Endothelial cell of umbilical vein (primary cell): ENCODE data around the gene GALNT3. TPM values are rescaled to one million over a fixed set of nuclear protein-coding genes. Genes with fewer than 3 reads are reported as not detected.

ENCODE experiments used
- BruUV-seq: library from RNA; stranded (reverse); fragments of 400-500 nt; replicated peaks from 2 replicates; lab custom pipeline; 2021; lab: Mats Ljungman, UMichigan
- CTCF ChIA-PET: fragments of 300-600, 350-600 bp; sonication (Branson Sonifier 250); formaldehyde crosslinking; loops from one replicate; lab custom pipeline; 2021; ENCODE audit warnings: antibody characterized with exemption, inconsistent platforms; lab: Charles Lee
- POLR2A ChIA-PET: fragments of 300-600, 350-600 bp; sonication (Branson Sonifier 250); formaldehyde crosslinking; loops from one replicate; lab custom pipeline; 2021; ENCODE audit warnings: antibody characterized with exemption, inconsistent platforms; lab: Charles Lee
- DNase-seq: peaks from one replicate; pipeline ENCODE4 v3.0.0-alpha.2; 2011; ENCODE audit warnings: low read depth, low spot score
- FAIRE-seq: peaks from 2 replicates; lab custom pipeline; 2011; peaks lifted over from hg19 to GRCh38; lab: Jason Lieb, UNC
- H2AFZ ChIP-seq: 2 replicates; pipeline ENCODE4 v1.6.0; 2012; ENCODE audit warnings: low read depth, low read length, control low read depth, inconsistent platforms
- H3K27ac ChIP-seq: 2 replicates; pipeline ENCODE4 v1.5.1; 2011; ENCODE audit warnings: low read depth, mild to moderate bottlenecking, control low read depth, low read length, moderate library complexity; ENCODE audit not compliant: insufficient read depth
- H3K27me3 ChIP-seq, 2 experiments: 2 replicates each; pipeline versions ENCODE4 v1.6.0 to v1.6.1; 2011; ENCODE audit warnings: low read length in 2 of 2, mixed read lengths in 1 of 2; ENCODE audit not compliant: control insufficient read depth in 2 of 2, insufficient read depth in 2 of 2
- H3K36me3 ChIP-seq, 2 experiments: 2 replicates in 1 of 2; 3 replicates in 1 of 2; pipeline ENCODE4 v1.5.1; 2011; ENCODE audit warnings: low read length in 2 of 2, mild to moderate bottlenecking in 1 of 2, moderate library complexity in 1 of 2; ENCODE audit not compliant: control insufficient read depth in 2 of 2, insufficient read depth in 2 of 2; ENCODE audit errors: extremely low read depth in 1 of 2
- H3K4me1 ChIP-seq: 3 replicates; pipeline ENCODE4 v1.5.1; 2011; ENCODE audit warnings: mild to moderate bottlenecking, low read length; ENCODE audit not compliant: control insufficient read depth, insufficient read depth; ENCODE audit errors: extremely low read depth
- H3K4me2 ChIP-seq: 2 replicates; pipeline ENCODE4 v1.6.1; 2011; ENCODE audit warnings: low read length, control low read depth, mixed read lengths; ENCODE audit not compliant: insufficient read depth
- H3K4me3 ChIP-seq, 3 experiments: fragments of 200-600 bp in 1 of 3; sonication (generic), shearing (Covaris generic) in 1 of 3; replicated peaks in 1 of 3; 2 replicates each; pipeline ENCODE4 v1.5.1; 2011 to 2016; ENCODE audit warnings: control low read depth in 3 of 3, low read length in 3 of 3, mild to moderate bottlenecking in 2 of 3, inconsistent platforms in 1 of 3, low read depth in 1 of 3, moderate library complexity in 1 of 3; ENCODE audit not compliant: insufficient read depth in 1 of 3
- H3K79me2 ChIP-seq: 2 replicates; pipeline ENCODE4 v1.6.0; 2012; ENCODE audit warnings: low read length, inconsistent platforms; ENCODE audit not compliant: control insufficient read depth, insufficient read depth
- H3K9ac ChIP-seq: replicated peaks from 2 replicates; pipeline ENCODE3; 2011; ENCODE audit warnings: low read length, control low read depth; ENCODE audit not compliant: insufficient read depth; ENCODE audit errors: extremely low read depth
- H3K9me1 ChIP-seq: replicated peaks from 3 replicates; pipeline ENCODE4 v1.6.0; 2011; ENCODE audit warnings: mild to moderate bottlenecking, low read length; ENCODE audit not compliant: control insufficient read depth, insufficient read depth; ENCODE audit errors: extremely low read depth
- H3K9me3 ChIP-seq: replicated peaks from 2 replicates; pipeline ENCODE4 v1.5.1; 2012; ENCODE audit warnings: low read length, inconsistent platforms; ENCODE audit not compliant: control insufficient read depth, insufficient read depth
- H4K20me1 ChIP-seq: replicated peaks from 2 replicates; pipeline ENCODE3; 2011; ENCODE audit warnings: mild to moderate bottlenecking, low read length; ENCODE audit not compliant: control insufficient read depth, insufficient read depth; ENCODE audit errors: extremely low read depth
- EZH2 ChIP-seq: IDR thresholded peaks from 2 replicates; pipeline ENCODE4 v1.6.1; 2012; ENCODE audit warnings: borderline replicate concordance, low read depth, mild to moderate bottlenecking, moderate library complexity, low read length, inconsistent platforms; ENCODE audit not compliant: severe bottlenecking
- FOS ChIP-seq: IDR thresholded peaks from 2 replicates; pipeline ENCODE4 v1.6.1; 2011; ENCODE audit warnings: mild to moderate bottlenecking, low read length, moderate library complexity, borderline replicate concordance; ENCODE audit not compliant: insufficient read depth
- GATA2 ChIP-seq: IDR thresholded peaks from 2 replicates; pipeline ENCODE4 v1.7.0; 2011; ENCODE audit warnings: low read depth, mild to moderate bottlenecking, moderate library complexity, mixed read lengths, low read length; ENCODE audit not compliant: insufficient read length, insufficient read depth
- JUN ChIP-seq: IDR thresholded peaks from 2 replicates; pipeline ENCODE4 v1.6.1; 2011; ENCODE audit warnings: borderline replicate concordance, low read depth; ENCODE audit not compliant: insufficient read length, insufficient read depth
- MAX ChIP-seq: IDR thresholded peaks from 2 replicates; pipeline ENCODE4 v1.6.1; 2011; ENCODE audit not compliant: insufficient read depth, insufficient read length
- MYC ChIP-seq: IDR thresholded peaks from one replicate; pipeline ENCODE4 v1.6.1; 2011; ENCODE audit warnings: mild to moderate bottlenecking, low read depth, low read length
- POLR2A ChIP-seq: IDR thresholded peaks from 2 replicates; pipeline ENCODE4 v1.6.1; 2012; ENCODE audit warnings: low read depth, mild to moderate bottlenecking, control low read depth, low read length
- dilution Hi-C: fragments of 300-500 bp; cut with MboI; formaldehyde crosslinking; loops from one replicate; pipeline ENCODE4 v1.15.0; 2019; ENCODE audit warnings: low sequenced_read_pairs; ENCODE audit not compliant: extremely low pct_ligation_motif_present
- intact Hi-C: fragments of 100-400 bp; cut with micrococcal nuclease; formaldehyde crosslinking; loops from one replicate; pipeline ENCODE4 v1.10.0; 2022
- polyA plus RNA-seq, 4 experiments: library from polyadenylated mRNA; depleted of rRNA in 3 of 4; stranded (reverse) in 3 of 4; unstranded in 1 of 4; fragments of >200 nt; gene quantifications; 2 replicates each; pipeline versions ENCODE4 v1.2.1 to v1.2.3, GENCODE V29; 2011 to 2012; ENCODE audit warnings: missing spikeins in 1 of 4
- total RNA-seq: library from RNA; stranded (reverse); gene quantifications from 2 replicates; pipeline ENCODE4 v1.2.3, GENCODE V29; 2021

GALNT3 gene
- total and polyA plus RNA-seq, 2 donors (not counting 3 experiments of a cell fraction or from before 2014, with no cell fraction given): 0.07 to 0.82 TPM

GRCh38 chr2:165827921-165828276, 33.9 kb upstream of the GALNT3 start:
- Histone ChIP-seq H3K27me3 (peaks cover 0 to 12% of the 10 kb centered on the region in 2 experiments), H3K4me1 (no peaks in the 10 kb centered on the region), H3K79me2 (no peaks in the 10 kb centered on the region), H3K4me2 (no peak overlapping the region), H2AFZ (no peak overlapping the region), H3K9ac (no peak overlapping the region), H3K9me1 (no peaks in the 10 kb centered on the region), H3K27ac (no peak overlapping the region), H4K20me1 (no peaks in the 10 kb centered on the region), H3K4me3 (no peak overlapping the region), H3K36me3 (no peaks in the 10 kb centered on the region), H3K9me3 (no peaks in the 10 kb centered on the region)
- intact Hi-C loops: no loop called here
- no peak for FAIRE-seq
- no peak for DNase-seq
- no peak for TF ChIP-seq GATA2
- TF ChIP-seq MYC: no peak
- TF ChIP-seq POLR2A: no peak
- TF ChIP-seq FOS: no peak
- POLR2A ChIA-PET: no interaction called here
- dilution Hi-C loops: no loop called here
- no TSS peak for BruUV-seq
- CTCF ChIA-PET: no interaction called here

GRCh38 chr2:165827016-165827920, 33.2 kb upstream of the GALNT3 start:
- dilution Hi-C loops: no loop called here

More at GRCh38 chr2:165827016-165827920, 33.2 kb upstream of the GALNT3 start:
- no peaks in the 10 kb centered on the region for H3K4me1 ChIP-seq
- no peaks in the 10 kb centered on the region for H3K36me3 ChIP-seq
- H3K9me3 ChIP-seq: no peaks in the 10 kb centered on the region
- peaks cover 0 to 15% of the 10 kb centered on the region in 2 experiments for H3K27me3 ChIP-seq
- no peaks in the 10 kb centered on the region for H4K20me1 ChIP-seq
- H3K9ac ChIP-seq: no peak overlapping the region
- ChIA-PET POLR2A (no interaction called here), CTCF (no interaction called here)
- no peak overlapping the region for H3K4me3 ChIP-seq
- BruUV-seq: no TSS peak
- intact Hi-C loops: no loop called here
- no peak overlapping the region for H3K4me2 ChIP-seq
- TF ChIP-seq MAX (no peak), EZH2 (no peak), GATA2 (no peak), JUN (no peak)
- H2AFZ ChIP-seq: no peak overlapping the region
- no peak overlapping the region for H3K27ac ChIP-seq
- FAIRE-seq (no peak), DNase-seq (no peak)
- no peaks in the 10 kb centered on the region for H3K79me2 ChIP-seq
- no peaks in the 10 kb centered on the region for H3K9me1 ChIP-seq
